Adrenal gland (tissue), 12 donors: Measurements from ENCODE around the gene RAX2. TPM values are rescaled to one million over a fixed set of nuclear protein-coding genes. Genes with fewer than 3 reads are reported as not detected.
A peak's percentile ranks its signal among the peaks of the same experiment; 100 is the strongest.

Experiments
- DNase-seq, 7 donors: peaks; one replicate each; pipeline ENCODE4 v3.0.0-alpha.2; 2019 to 2020
- H3K27ac ChIP-seq, 5 donors: fragments of 200-600 bp; sonication (generic) in 4 of 5; 1 replicate in 3 of 5; 2 replicates in 2 of 5; pipeline versions ENCODE4 v1.5.1 to v1.8.0; 2016 to 2020; ENCODE audit warnings: mild to moderate bottlenecking in 1 of 5
- H3K27me3 ChIP-seq: fragments of 200-600 bp; 2 replicates; pipeline ENCODE4 v1.8.0; 2021
- H3K36me3 ChIP-seq, 2 donors: fragments of 200-600 bp; replicated peaks in 1 of 2; 1 replicate in 1 of 2; 2 replicates in 1 of 2; pipeline versions ENCODE4 v1.5.1 to v1.8.0; 2018 to 2022
- H3K4me1 ChIP-seq, 2 donors: fragments of 200-600 bp; replicated peaks in 1 of 2; 1 replicate in 1 of 2; 2 replicates in 1 of 2; pipeline versions ENCODE4 v1.5.1 to v1.8.0; 2018 to 2021
- H3K4me3 ChIP-seq, 4 donors: fragments of 200-600 bp; sonication (generic) in 3 of 4; one replicate each; pipeline ENCODE4 v1.5.1; 2016 to 2018
- H3K9me3 ChIP-seq, 3 donors: fragments of 200-600 bp; sonication (generic) in 1 of 3; replicated peaks in 1 of 3; 1 replicate in 2 of 3; 2 replicates in 1 of 3; pipeline versions ENCODE4 v1.5.1 to v1.8.0; 2016 to 2021
- POLR2A ChIP-seq, 2 donors: fragments of 450-650 bp; IDR thresholded peaks; one replicate each; pipeline ENCODE4 v1.6.1; 2017; ENCODE audit warnings: antibody characterized with exemption in 2 of 2, mild to moderate bottlenecking in 2 of 2, moderate library complexity in 1 of 2
- WGBS, 4 donors: extraction: QIAGEN DNeasy Blood & Tissue Kit in 2 of 4; methylation state at CpG; one replicate each; pipeline versions ENCODE4 v1.1.5 to v1.1.7; 2013 to 2017; 5-methylcytosine and 5-hydroxymethylcytosine counted together
- intact Hi-C, 2 donors: fragments of 100-400 bp; cut with DNase I; formaldehyde crosslinking; loops; one replicate each; pipeline versions ENCODE4 v1.14.1 to v1.15.0; 2022 to 2023
- polyA plus RNA-seq, 3 donors: library from polyadenylated mRNA; stranded (reverse); fragments of 200-250 nt in 2 of 3; fragments of 350-450 nt in 1 of 3; fragmentation: Illumina TruSeq in 1 of 3; extraction: RNeasy Lipid Tissue Mini Kit (QIAGEN cat#74804) in 1 of 3; gene quantifications; one replicate each; pipeline ENCODE4 v1.2.3, GENCODE V29; 2013 to 2014
- total RNA-seq, 9 donors: library from RNA; depleted of rRNA in 4 of 9; stranded (reverse); fragments of >200 nt in 4 of 9; fragments of 120-200 nt in 1 of 9; fragmentation: NEBNext Ultra II Directional in 1 of 9; extraction: Animal tissue kit (Norgen Biotek cat#: 25700) in 1 of 9; gene quantifications; one replicate each; pipeline versions ENCODE4 v1.1.0 to v1.2.4, GENCODE V29; 2013 to 2023
- TF ChIP-seq, protein P1 (sequence below), 6 experiments: fragments of 450-650 bp in 4 of 6; fragments of 200-600 bp in 2 of 6; sonication (generic) in 1 of 6; IDR thresholded peaks; 1 replicate in 5 of 6; 2 replicates in 1 of 6; pipeline versions ENCODE4 v1.5.1 to v1.8.0; 2016 to 2021; ENCODE audit warnings: antibody characterized with exemption in 6 of 6, mild to moderate bottlenecking in 2 of 6, moderate library complexity in 1 of 6
- donor health status: healthy with polysubstance abuse.
- donor health status: Bipolar disorder and iron deficiency.
- donor health status: DM: yes; HTN: yes; CAD: no.
- donor health status: DM: no; HTN: no; CAD: no.
- donor health status: DM: no; HTN: no; CAD: no.
- donor health status: DM: yes; HTN: yes; CAD: no.

RAX2 gene
- total and polyA plus RNA-seq, 12 donors: not detected

DNA sequence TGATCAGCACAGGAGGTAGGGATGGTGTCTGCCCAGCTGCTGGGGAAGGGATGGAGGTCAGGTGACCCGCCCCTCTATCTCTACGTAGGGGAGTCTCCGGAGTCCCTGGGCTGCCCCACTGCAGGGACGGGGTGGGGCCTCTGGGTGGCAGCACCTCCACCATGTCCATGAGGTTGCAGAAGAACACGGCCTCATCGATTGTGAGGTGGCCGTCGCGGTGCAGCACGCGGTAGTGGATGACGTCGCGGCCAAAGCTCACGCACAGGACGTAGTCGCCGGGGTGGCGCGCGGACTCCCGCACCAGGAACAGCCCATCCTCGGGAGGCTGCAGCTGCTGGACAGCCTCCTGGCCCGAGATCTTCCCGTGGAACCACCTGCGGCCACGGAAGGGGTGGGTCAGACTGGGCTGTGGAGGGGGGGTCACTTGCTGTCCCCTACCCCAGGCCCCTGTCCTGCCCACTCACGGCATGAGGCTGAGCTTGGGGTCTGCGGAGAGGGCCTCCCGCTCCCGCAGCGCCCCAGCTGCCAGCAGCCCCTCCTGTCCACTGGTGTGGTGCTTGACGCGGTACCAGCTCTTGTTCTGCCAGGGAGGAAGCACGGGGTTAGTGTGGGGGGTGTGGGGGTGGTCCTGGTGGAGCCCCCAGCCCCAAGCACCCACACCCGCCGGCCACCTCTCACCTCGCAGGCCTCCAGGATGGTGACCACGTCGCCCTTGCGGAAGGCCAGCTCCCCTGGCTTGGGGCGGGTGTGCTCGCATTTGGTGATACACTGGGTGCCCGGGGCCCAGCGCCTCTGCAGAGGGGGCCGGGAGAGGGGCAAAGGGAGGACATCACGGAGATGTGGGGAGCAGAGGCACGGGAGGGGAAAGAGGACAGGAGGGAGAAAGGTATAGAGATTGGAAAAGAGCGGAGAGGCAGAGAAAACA lies 11.9 kb upstream of the RAX2 start:
- Histone ChIP-seq H3K27ac (no peak overlapping the region), H3K9me3 (peaks cover 0 to 17% (median 0%) of the 10 kb centered on the region in 3 donors), H3K4me3 (no peak overlapping the region), H3K27me3 (peaks cover 15% of the 10 kb centered on the region), H3K36me3 (no peaks in the 10 kb centered on the region), H3K4me1 (no peaks in the 10 kb centered on the region)
- DNase-seq: no peak
- WGBS, 4 donors: 58 to 77% (median 72%) methylated on average over 10 to 49 of the region's 49 CpGs
- intact Hi-C loops: no loop called here
- TF ChIP-seq POLR2A (IDR thresholded peaks at IDR 0.05): no peak
- TF ChIP-seq, protein P1, sequence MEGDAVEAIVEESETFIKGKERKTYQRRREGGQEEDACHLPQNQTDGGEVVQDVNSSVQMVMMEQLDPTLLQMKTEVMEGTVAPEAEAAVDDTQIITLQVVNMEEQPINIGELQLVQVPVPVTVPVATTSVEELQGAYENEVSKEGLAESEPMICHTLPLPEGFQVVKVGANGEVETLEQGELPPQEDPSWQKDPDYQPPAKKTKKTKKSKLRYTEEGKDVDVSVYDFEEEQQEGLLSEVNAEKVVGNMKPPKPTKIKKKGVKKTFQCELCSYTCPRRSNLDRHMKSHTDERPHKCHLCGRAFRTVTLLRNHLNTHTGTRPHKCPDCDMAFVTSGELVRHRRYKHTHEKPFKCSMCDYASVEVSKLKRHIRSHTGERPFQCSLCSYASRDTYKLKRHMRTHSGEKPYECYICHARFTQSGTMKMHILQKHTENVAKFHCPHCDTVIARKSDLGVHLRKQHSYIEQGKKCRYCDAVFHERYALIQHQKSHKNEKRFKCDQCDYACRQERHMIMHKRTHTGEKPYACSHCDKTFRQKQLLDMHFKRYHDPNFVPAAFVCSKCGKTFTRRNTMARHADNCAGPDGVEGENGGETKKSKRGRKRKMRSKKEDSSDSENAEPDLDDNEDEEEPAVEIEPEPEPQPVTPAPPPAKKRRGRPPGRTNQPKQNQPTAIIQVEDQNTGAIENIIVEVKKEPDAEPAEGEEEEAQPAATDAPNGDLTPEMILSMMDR (IDR thresholded peaks at IDR 0.05): peak in 2 of 6 experiments; percentile 12 to 21

DNA sequence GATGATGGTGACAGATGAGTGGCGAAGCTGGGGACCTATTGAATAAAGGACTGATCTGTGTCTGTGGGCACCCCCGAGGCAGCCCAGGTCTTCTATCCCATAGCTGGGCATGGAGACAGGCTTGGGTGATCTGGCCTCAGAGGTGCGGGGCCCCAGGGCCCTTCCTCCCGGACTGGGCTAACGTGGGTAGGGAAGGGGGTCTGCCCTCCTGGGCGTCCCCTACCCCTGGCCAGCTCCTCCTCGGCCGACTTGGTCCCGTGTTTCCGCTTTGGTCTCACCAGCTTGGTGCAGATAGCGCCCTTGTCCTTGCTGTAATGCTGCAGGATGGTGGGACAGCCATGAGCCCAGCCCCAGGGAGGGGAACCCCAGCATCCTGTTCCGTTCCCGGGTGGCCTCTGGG lies 10.9 kb upstream of the RAX2 start:
- H3K4me1 ChIP-seq: no peaks in the 10 kb centered on the region
- H3K27me3 ChIP-seq: peaks cover 15% of the 10 kb centered on the region
- no peaks in the 10 kb centered on the region for H3K36me3 ChIP-seq
- DNase-seq: no peak
- H3K27ac ChIP-seq: no peak overlapping the region
- intact Hi-C loops: no loop called here
- H3K4me3 ChIP-seq: no peak overlapping the region
- no peak for TF ChIP-seq POLR2A (IDR thresholded peaks at IDR 0.05)
- TF ChIP-seq, protein P1 (IDR thresholded peaks at IDR 0.05): no peak
- peaks cover 0 to 17% (median 0%) of the 10 kb centered on the region in 3 donors for H3K9me3 ChIP-seq
- 85 to 94% (median 87%) methylated on average over 11 to 13 of the region's 13 CpGs for whole genome bisulfite sequencing, 4 donors

- H3K27me3 ChIP-seq: peaks cover 15% of the 10 kb centered on the region
- no peaks in the 10 kb centered on the region for H3K4me1 ChIP-seq
- H3K36me3 ChIP-seq: no peaks in the 10 kb centered on the region
- WGBS, 4 donors: 87 to 96% (median 94%) methylated on average over 1 of the region's 1 CpG
- peaks cover 0 to 17% (median 0%) of the 10 kb centered on the region in 3 donors for H3K9me3 ChIP-seq
- TF ChIP-seq, protein P1 (IDR thresholded peaks at IDR 0.05): no peak
- TF ChIP-seq POLR2A (IDR thresholded peaks at IDR 0.05): no peak
- intact Hi-C loops: no loop called here
- H3K27ac ChIP-seq: no peak overlapping the region
- H3K4me3 ChIP-seq: no peak overlapping the region
- no peak for DNase-seq
These were observed 10.3 kb upstream of the RAX2 start for GRCh38 chr19:3782330-3782729.

GRCh38 chr19:3781603-3782002 lies 9.6 kb upstream of the RAX2 start:
- Histone ChIP-seq H3K9me3 (peaks cover 0 to 17% (median 0%) of the 10 kb centered on the region in 3 donors), H3K4me3 (no peak overlapping the region), H3K27me3 (peaks cover 13% of the 10 kb centered on the region), H3K27ac (no peak overlapping the region), H3K36me3 (no peaks in the 10 kb centered on the region), H3K4me1 (no peaks in the 10 kb centered on the region)
- no peak for DNase-seq
- WGBS, 4 donors: 100% methylated on average over 2 of the region's 2 CpGs
- intact Hi-C loops: no loop called here
- TF ChIP-seq, protein P1 (IDR thresholded peaks at IDR 0.05): no peak
- no peak for TF ChIP-seq POLR2A (IDR thresholded peaks at IDR 0.05)
